HG03066 (cell line): Measurements from ENCODE around the gene LGALSL.

ENCODE experiments used
- ATAC-seq: cut with Tn5 transposase; IDR thresholded peaks from one replicate; pipeline ENCODE4 v1.9.1; 2021; ENCODE audit warnings: low read depth; ENCODE audit not compliant: unreplicated experiment

LGALSL gene

DNA sequence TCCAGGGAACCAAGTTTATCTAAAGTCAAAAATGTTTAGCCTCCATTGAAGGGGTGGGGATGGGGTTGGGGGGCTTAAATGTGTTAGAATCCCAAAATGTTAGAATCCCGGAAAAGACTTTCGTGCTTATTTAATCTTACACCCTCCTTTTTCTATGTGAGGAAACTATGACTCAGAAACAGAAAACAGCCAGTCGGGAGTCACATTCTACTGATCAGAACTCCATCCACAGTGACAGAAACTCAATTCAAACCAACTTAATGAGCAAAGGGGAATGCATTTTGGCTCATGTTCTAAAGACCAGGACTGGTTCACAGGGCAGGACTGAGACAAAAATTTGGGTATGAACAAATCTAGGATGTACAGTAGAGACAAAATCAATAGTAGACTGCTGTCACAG, 38.3 kb downstream of the LGALSL start:
- no peak for ATAC-seq

DNA sequence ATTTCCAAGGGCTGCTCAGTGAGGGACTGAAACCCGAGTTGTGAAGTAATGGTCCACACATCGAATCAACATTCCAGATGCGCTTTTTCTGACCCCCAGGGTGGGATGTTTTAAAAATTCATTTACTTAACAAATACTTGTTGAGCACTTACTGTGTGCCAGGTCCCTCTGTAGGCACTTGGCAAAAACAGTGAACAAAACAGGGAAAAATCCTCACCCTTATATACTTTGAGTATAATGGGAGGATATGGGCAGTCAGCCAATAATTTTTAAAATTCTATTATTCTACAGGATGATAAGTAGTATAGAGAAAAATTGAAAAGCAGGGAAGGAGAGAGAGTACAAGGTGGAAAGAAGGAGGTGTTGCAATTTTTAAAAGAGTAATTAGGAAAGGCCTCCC, 38.9 kb downstream of the LGALSL start:
- no peak for ATAC-seq

DNA sequence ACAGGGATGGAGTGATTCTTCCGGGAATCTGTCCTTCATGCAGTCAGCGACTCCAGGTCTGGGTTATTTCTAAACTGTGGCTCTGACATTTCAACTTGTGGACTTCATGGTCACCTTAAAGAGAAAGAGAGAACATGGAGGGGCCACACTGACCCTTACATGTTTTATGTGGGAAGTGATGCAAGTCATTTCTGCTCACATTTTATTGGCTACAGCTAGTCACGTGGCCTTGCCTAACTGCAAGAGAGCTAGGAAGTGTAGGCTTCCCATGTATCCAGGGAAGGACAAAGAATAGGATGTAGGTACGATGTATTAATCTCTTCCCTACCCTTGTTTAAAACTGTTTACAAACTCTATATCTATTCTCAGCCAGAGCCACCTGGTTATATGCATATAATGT, 39.8 kb downstream of the LGALSL start:
- ATAC-seq, result no peak

DNA sequence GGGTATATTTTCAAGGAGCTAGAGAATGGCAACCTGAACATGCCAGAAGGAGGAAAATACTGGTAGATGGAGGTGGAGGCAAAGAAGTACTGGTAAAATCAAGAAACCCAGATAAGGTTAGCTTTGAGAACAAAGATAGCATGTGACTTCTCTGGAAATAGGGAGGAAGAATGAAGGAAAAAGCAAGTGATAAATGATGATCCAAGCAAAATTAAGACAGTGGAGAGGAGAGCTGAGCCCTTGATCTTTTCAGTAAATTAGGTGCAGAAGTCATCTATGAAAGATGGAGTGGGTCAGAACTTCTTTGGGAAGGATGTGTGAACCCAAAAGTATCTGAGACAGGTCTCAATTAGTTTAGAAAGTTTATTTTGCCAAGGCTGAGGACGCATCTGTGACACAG, 44.5 kb downstream of the LGALSL start:
- no peak for ATAC-seq

DNA sequence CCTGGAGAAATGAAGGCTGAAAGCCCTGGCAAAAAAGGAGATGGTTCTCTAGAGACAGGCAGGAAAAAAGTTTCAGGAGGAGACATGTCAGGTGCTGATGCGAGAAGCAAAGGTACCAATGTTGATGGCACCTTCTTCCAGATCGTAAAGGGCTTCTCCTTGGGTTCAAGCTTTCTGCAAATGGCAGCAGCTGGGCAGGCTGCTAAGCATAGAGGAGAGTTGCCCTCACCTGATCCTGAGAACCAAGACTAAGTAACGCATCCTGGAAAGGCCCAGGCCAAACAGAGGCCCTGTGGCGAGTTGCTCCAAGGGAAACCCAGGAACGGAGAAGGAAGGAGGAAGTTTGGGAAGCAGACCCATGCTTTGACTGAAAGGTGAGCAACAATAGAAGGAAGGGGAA, 46.6 kb downstream of the LGALSL start:
- ATAC-seq, result no peak

DNA sequence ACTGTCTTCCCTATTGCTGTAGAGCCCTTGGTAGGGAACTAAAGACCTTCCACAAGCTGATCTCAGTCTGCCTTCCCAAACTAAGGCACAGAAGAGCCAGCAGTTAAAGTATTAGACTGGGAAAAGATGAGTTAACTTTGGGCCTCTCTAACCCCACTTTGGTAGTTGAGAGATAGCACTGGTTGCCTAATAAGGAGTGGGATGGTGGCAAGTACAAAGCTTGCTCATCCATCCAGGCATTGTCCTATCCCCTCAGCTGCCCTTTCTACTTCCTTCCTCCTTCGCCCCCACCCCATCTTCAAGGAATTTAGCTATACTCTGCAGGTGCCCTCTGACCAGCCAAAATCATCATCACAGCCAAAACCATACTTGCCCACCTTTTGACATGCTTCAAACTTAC, 48.0 kb downstream of the LGALSL start:
- no peak for ATAC-seq

DNA sequence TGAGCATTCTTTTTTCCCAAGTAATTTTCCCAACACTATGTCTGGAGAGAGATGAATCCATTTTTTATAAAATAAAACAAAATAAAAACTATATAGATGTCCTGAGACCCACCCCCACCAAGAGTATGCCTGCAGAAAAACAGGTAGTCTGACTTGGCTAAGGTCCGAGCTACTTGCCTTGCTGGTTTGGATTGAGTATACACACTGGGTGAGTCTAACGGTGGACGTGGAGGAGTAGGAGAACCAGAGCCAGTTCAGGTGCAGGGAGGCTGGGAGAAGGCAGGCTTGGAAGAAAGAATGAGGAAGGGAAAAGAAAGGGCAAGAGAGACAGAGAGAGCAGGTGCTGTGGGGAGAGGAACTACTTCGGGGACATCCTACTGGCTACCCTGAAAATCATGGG, 48.9 kb downstream of the LGALSL start:
- ATAC-seq, result no peak

DNA sequence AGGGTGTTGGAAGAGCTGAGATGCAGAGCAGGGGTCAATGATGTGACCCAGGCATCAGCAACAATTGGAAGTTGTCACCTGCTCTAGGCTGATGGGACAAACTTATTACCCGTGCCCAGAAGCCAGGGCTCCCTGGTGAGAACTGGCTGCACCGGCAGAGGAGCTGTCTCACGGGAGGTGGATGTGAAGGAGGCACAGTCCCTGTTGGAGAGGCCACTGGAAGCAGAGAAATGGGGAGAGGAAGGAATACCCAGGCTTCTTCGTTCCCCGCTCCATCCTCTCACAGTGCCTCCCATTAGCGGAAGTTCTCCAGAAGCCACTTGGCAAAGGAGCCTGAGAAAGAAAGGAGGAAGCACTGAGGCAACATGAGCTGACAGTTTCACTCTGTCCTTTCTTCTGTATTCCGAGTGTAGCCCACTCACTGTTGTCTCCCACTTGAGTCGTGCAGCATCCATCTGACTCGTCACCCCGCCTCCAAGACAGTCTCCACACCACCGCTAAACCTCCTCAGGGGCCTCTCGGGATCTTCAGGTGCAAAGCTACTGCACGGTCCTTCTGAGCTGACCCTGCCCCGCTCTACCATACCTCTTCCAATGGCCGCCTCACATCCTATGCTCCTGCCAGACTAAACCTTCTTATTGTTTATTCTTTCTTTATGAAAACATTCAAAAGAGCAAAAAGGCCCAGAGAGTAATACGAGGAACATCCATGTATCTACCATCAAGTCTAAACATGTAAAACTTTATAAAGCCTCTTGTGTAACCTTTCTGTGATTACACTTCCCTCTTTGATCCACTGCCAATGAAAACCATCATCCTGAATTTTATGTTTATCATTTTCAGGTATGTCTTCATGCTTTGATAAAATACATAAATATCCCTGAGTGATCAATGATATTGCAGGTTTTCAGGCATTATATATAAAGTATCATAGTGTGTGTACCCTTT, 51.1 kb downstream of the LGALSL start:
- ATAC-seq, result no peak

DNA sequence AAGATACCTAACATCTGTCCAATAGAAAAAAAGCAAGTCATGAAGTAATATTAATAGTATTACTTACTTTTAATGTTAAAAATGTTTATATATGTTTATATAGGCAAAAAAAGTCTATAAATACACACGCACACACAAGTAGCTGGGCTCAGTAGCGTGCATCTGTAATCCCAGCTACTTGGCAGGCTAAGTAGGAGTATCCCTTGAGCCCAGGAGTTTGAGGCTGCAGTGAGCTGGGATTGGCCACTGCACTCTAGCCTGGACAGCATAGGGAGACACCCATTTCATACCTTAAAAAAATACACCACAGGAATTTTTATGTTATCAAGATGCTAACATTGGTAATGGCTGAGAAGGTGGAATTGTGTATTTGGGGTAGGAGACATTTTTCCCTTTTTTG, 52.7 kb downstream of the LGALSL start:
- ATAC-seq, result no peak
